Activated CD8-positive, alpha-beta memory T cell treated with anti-CD3 and anti-CD28 coated beads, Interleukin-2, amount 10 ng/mL, durations not matched to agents 7 days and 5 days (primary cell): ENCODE measurements around the gene TRIM33. TPM values are rescaled to one million over a fixed set of nuclear protein-coding genes. Genes with fewer than 3 reads are reported as not detected.
A peak's percentile ranks its signal among the peaks of the same experiment; 100 is the strongest.
"Not testable (repeated sequence)": the region's sequence is repeated elsewhere in the genome, so short reads cannot be mapped to it uniquely, and the experiment has no call there.

Experiments
- ATAC-seq: fragments of 150-1000 bp; cut with Tn5 transposase; one replicate; pipeline ENCODE4 v1.10.0; 2021; ENCODE audit warnings: moderate library complexity
- CTCF ChIA-PET: fragments of 350-600 bp; sonication (Branson Sonifier 250); formaldehyde crosslinking; loops from one replicate; lab custom pipeline; 2021; ENCODE audit warnings: antibody characterized with exemption; lab: Charles Lee
- DNase-seq: peaks from one replicate; pipeline ENCODE4 v3.0.0-alpha.2; 2020
- H3K27ac Mint-ChIP-seq: one replicate; pipeline ENCODE4 v1.8.0; 2021; ENCODE audit warnings: mild to moderate bottlenecking, mixed read lengths
- H3K27me3 Mint-ChIP-seq: one replicate; pipeline ENCODE4 v1.8.0; 2021; ENCODE audit warnings: mixed read lengths
- H3K36me3 Mint-ChIP-seq: one replicate; pipeline ENCODE4 v1.8.0; 2021; ENCODE audit warnings: mild to moderate bottlenecking, mixed read lengths
- H3K4me1 Mint-ChIP-seq: one replicate; pipeline ENCODE4 v1.8.0; 2021; ENCODE audit warnings: mixed read lengths
- H3K4me3 Mint-ChIP-seq: one replicate; pipeline ENCODE4 v1.8.0; 2021; ENCODE audit warnings: mild to moderate bottlenecking, moderate library complexity, mixed read lengths
- H3K9me3 Mint-ChIP-seq: one replicate; pipeline ENCODE4 v1.8.0; 2022; ENCODE audit warnings: low read depth, mixed read lengths
- total RNA-seq, 2 experiments: library from RNA; stranded (reverse); gene quantifications; one replicate each; pipeline ENCODE4 v1.2.3, GENCODE V29; 2021

Gene TRIM33
- total RNA-seq, 2 experiments from 2014 or later, result 39.0 to 40.1 TPM

- no peak for ATAC-seq
- CTCF ChIA-PET, result interaction anchor here (0.7 kb wide), 1 partner anchor 43 kb away, joined by 3 read pairs; no protein-coding TSS in a partner anchor
- Mint-ChIP-seq H3K4me1 (peaks cover 57% of the 10 kb centered on the region), H3K9me3 (no peaks in the 10 kb centered on the region), H3K36me3 (peaks cover 37% of the 10 kb centered on the region), H3K4me3 (no peak overlapping the region), H3K27ac (no peak overlapping the region), H3K27me3 (no peaks in the 10 kb centered on the region)
- DNase-seq, result no peak
Measured at GRCh38 chr1:114503916-114504422, 7.0 kb downstream of the TRIM33 start.

GRCh38 chr1:114502080-114502479 lies 8.9 kb downstream of the TRIM33 start:
- DNase-seq (no peak), ATAC-seq (no peak)
- H3K9me3 Mint-ChIP-seq, result no peaks in the 10 kb centered on the region
- H3K4me3 Mint-ChIP-seq, result no peak overlapping the region
- H3K27ac Mint-ChIP-seq, result no peak overlapping the region
- no peaks in the 10 kb centered on the region for H3K27me3 Mint-ChIP-seq
- peaks cover 44% of the 10 kb centered on the region for H3K4me1 Mint-ChIP-seq
- H3K36me3 Mint-ChIP-seq, result peaks cover 34% of the 10 kb centered on the region
- CTCF ChIA-PET, result no interaction called here

GRCh38 chr1:114499478-114499877 lies 11.5 kb downstream of the TRIM33 start:
- no peak for DNase-seq
- H3K36me3 Mint-ChIP-seq, result peaks cover 29% of the 10 kb centered on the region
- H3K4me1 Mint-ChIP-seq, result peaks cover 24% of the 10 kb centered on the region
- peaks cover under 1% of the 10 kb centered on the region for H3K9me3 Mint-ChIP-seq
- no peak for ATAC-seq
- H3K27ac Mint-ChIP-seq, result no peak overlapping the region
- no peaks in the 10 kb centered on the region for H3K27me3 Mint-ChIP-seq
- no peak overlapping the region for H3K4me3 Mint-ChIP-seq
- CTCF ChIA-PET, result interaction anchor here (1.5 kb wide), 1 partner anchor 11 kb away, joined by 5 read pairs; the partner anchor contains the start of gene TRIM33

- Mint-ChIP-seq H3K27me3 (no peaks in the 10 kb centered on the region), H3K4me1 (peaks cover 14% of the 10 kb centered on the region), H3K4me3 (no peak overlapping the region), H3K9me3 (peaks cover 12% of the 10 kb centered on the region), H3K36me3 (peaks cover 41% of the 10 kb centered on the region), H3K27ac (no peak overlapping the region)
- ATAC-seq, result no peak
- CTCF ChIA-PET, result no interaction called here
- DNase-seq, result no peak
Measured at GRCh38 chr1:114496089-114496488, 14.9 kb downstream of the TRIM33 start.

GRCh38 chr1:114495486-114495885 lies 15.5 kb downstream of the TRIM33 start:
- peaks cover 17% of the 10 kb centered on the region for H3K4me1 Mint-ChIP-seq
- peaks cover 41% of the 10 kb centered on the region for H3K36me3 Mint-ChIP-seq
- no peak overlapping the region for H3K4me3 Mint-ChIP-seq
- DNase-seq (no peak), ATAC-seq (no peak)
- H3K9me3 Mint-ChIP-seq, result peaks cover 12% of the 10 kb centered on the region
- no peaks in the 10 kb centered on the region for H3K27me3 Mint-ChIP-seq
- H3K27ac Mint-ChIP-seq, result no peak overlapping the region
- CTCF ChIA-PET, result no interaction called here

- no peak for DNase-seq
- peaks cover 12% of the 10 kb centered on the region for H3K9me3 Mint-ChIP-seq
- no peaks in the 10 kb centered on the region for H3K27me3 Mint-ChIP-seq
- no peak overlapping the region for H3K27ac Mint-ChIP-seq
- CTCF ChIA-PET, result no interaction called here
- H3K4me1 Mint-ChIP-seq, result peaks cover 27% of the 10 kb centered on the region
- no peak for ATAC-seq
- peaks cover 40% of the 10 kb centered on the region for H3K36me3 Mint-ChIP-seq
- no peak overlapping the region for H3K4me3 Mint-ChIP-seq
Measured at GRCh38 chr1:114492978-114493377, 18.0 kb downstream of the TRIM33 start.

- H3K27me3 Mint-ChIP-seq, result no peaks in the 10 kb centered on the region
- no peak overlapping the region for H3K27ac Mint-ChIP-seq
- ATAC-seq (no peak), DNase-seq (no peak)
- no peak overlapping the region for H3K4me3 Mint-ChIP-seq
- peaks cover 25% of the 10 kb centered on the region for H3K4me1 Mint-ChIP-seq
- H3K36me3 Mint-ChIP-seq, result peaks cover 42% of the 10 kb centered on the region
- peaks cover 12% of the 10 kb centered on the region for H3K9me3 Mint-ChIP-seq
- CTCF ChIA-PET, result no interaction called here
Measured at GRCh38 chr1:114490274-114490693, 20.7 kb downstream of the TRIM33 start.

- peaks cover 36% of the 10 kb centered on the region for H3K36me3 Mint-ChIP-seq
- DNase-seq (no peak), ATAC-seq (no peak)
- H3K9me3 Mint-ChIP-seq, result peaks cover 7% of the 10 kb centered on the region
- no peak overlapping the region for H3K27ac Mint-ChIP-seq
- no peak overlapping the region for H3K4me3 Mint-ChIP-seq
- no peaks in the 10 kb centered on the region for H3K27me3 Mint-ChIP-seq
- H3K4me1 Mint-ChIP-seq, result peaks cover 27% of the 10 kb centered on the region
- CTCF ChIA-PET, result interaction anchor here (1.0 to 1.2 kb wide), 2 partner anchors 37 to 111 kb away, joined by 3 read pairs; no protein-coding TSS in a partner anchor
Measured at GRCh38 chr1:114488739-114489138, 22.3 kb downstream of the TRIM33 start.

- Mint-ChIP-seq H3K27me3 (no peaks in the 10 kb centered on the region), H3K36me3 (peaks cover 36% of the 10 kb centered on the region), H3K9me3 (no peaks in the 10 kb centered on the region), H3K4me3 (no peak overlapping the region), H3K4me1 (peaks cover 31% of the 10 kb centered on the region), H3K27ac (no peak overlapping the region)
- ATAC-seq (no peak), DNase-seq (no peak)
- CTCF ChIA-PET, result no interaction called here
Measured at GRCh38 chr1:114485286-114485685, 25.7 kb downstream of the TRIM33 start.

- peaks cover 23% of the 10 kb centered on the region for H3K4me1 Mint-ChIP-seq
- CTCF ChIA-PET, result interaction anchor here (0.7 to 1.5 kb wide), 2 partner anchors 29 to 1341 kb away, joined by 3 to 4 read pairs; no protein-coding TSS in a partner anchor
- DNase-seq (no peak), ATAC-seq (peak; percentile 67)
- H3K27me3 Mint-ChIP-seq, result no peaks in the 10 kb centered on the region
- H3K27ac Mint-ChIP-seq, result peak overlapping the region; percentile 13
- H3K9me3 Mint-ChIP-seq, result peaks cover 7% of the 10 kb centered on the region
- no peak overlapping the region for H3K4me3 Mint-ChIP-seq
- H3K36me3 Mint-ChIP-seq, result peaks cover 43% of the 10 kb centered on the region
Measured at GRCh38 chr1:114482585-114482984, 28.4 kb downstream of the TRIM33 start.

- Mint-ChIP-seq H3K4me1 (peaks cover 36% of the 10 kb centered on the region), H3K36me3 (peaks cover 37% of the 10 kb centered on the region)
- ATAC-seq, H3K9me3 Mint-ChIP-seq, H3K27ac Mint-ChIP-seq, H3K27me3 Mint-ChIP-seq, DNase-seq, H3K4me3 Mint-ChIP-seq, CTCF ChIA-PET: not testable (repeated sequence)
Measured at GRCh38 chr1:114479636-114480035, 31.4 kb downstream of the TRIM33 start.

GRCh38 chr1:114479134-114479533 lies 31.9 kb downstream of the TRIM33 start:
- Mint-ChIP-seq H3K36me3 (peaks cover 37% of the 10 kb centered on the region), H3K27me3 (no peaks in the 10 kb centered on the region), H3K27ac (no peak overlapping the region), H3K4me1 (peaks cover 36% of the 10 kb centered on the region), H3K4me3 (no peak overlapping the region), H3K9me3 (peaks cover 7% of the 10 kb centered on the region)
- ATAC-seq (no peak), DNase-seq (no peak)
- CTCF ChIA-PET, result no interaction called here

- ATAC-seq (no peak), DNase-seq (no peak)
- no peak overlapping the region for H3K4me3 Mint-ChIP-seq
- H3K36me3 Mint-ChIP-seq, result peaks cover 17% of the 10 kb centered on the region
- CTCF ChIA-PET, result no interaction called here
- peaks cover 3% of the 10 kb centered on the region for H3K9me3 Mint-ChIP-seq
- peaks cover 33% of the 10 kb centered on the region for H3K4me1 Mint-ChIP-seq
- no peak overlapping the region for H3K27ac Mint-ChIP-seq
- H3K27me3 Mint-ChIP-seq, result no peaks in the 10 kb centered on the region
Measured at GRCh38 chr1:114473796-114474195, 37.2 kb downstream of the TRIM33 start.

- H3K36me3 Mint-ChIP-seq, result peaks cover 19% of the 10 kb centered on the region
- ATAC-seq (no peak), DNase-seq (no peak)
- H3K4me3 Mint-ChIP-seq, result no peak overlapping the region
- peaks cover 3% of the 10 kb centered on the region for H3K9me3 Mint-ChIP-seq
- no peak overlapping the region for H3K27ac Mint-ChIP-seq
- H3K27me3 Mint-ChIP-seq, result no peaks in the 10 kb centered on the region
- H3K4me1 Mint-ChIP-seq, result peaks cover 44% of the 10 kb centered on the region
- CTCF ChIA-PET, result interaction anchor here (0.7 kb wide), 2 partner anchors 126 to 578 kb away, joined by 3 read pairs; no protein-coding TSS in a partner anchor
Measured at GRCh38 chr1:114472408-114472807, 38.6 kb downstream of the TRIM33 start.
